Activated T-helper 1 cell treated with anti-CD3 and anti-CD28 coated beads, Interleukin-2, amount 50 U/mL, for 16 hours (primary cell): ENCODE results near the gene DOCK7.
"Not testable (repeated sequence)": the region's sequence is repeated elsewhere in the genome, so short reads cannot be mapped to it uniquely, and the experiment has no call there.

ENCODE experiments used
- DNase-seq, 2 donors: peaks; one replicate each; pipeline ENCODE4 v3.0.0-alpha.2; 2020; ENCODE audit warnings: low read depth in 1 of 2, low spot score in 1 of 2

DOCK7 gene

DNA sequence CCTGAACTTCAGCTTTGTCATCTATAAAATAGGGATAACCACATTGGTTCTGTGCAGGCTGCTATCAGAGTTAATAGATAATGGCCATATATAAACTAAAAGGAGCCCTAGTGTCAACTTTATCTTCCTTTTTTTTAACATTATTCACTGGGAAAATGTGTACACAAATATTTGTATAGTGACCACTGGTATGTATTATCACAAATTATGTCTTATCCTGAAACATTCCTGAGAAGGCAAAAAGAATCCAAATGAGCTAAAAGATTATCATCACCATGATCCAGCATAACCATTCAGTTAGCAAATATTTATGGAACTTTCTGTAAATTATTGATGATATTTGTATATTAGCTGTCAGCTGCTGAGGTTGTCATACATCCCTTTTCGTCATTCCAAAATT, 74.3 kb downstream of the DOCK7 start:
- DNase-seq = no peak

DNA sequence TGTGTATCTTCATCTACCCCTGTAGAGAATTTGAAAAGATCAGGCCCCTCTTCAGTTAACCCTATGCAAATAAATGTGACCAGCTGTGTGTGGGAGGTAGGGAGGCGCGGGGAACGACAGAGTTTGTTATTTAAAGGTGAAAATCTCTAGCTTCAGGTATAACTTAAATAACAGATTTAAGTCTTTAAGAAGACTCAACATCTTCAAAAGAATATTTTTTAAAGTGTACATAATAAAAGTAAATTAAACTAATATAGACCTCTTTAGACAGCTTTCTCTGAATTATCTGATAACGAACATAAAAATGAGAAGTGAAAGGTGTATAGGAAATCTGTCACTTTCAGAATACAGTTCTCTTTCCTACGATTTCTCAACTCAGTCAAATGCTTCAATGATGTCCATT, 74.9 kb downstream of the DOCK7 start:
- DNase-seq = no peak

DNA sequence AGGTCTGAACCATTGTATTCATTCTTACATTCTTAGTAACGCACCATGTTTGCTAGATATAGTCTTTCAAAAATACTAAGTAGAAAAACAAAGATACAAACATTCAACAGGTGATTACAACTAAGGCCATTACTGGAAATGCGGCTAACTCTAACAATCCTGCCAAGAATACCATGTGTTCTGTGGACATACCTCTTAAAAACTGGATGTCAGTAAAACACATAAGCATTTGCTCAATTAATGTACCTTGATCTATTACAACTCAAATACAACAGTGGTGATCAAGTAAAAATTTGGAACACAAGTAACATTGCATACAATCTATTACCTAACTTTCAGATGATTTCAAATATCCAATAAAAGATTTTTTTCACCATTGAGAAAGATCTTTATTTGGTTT, 75.4 kb downstream of the DOCK7 start:
- no peak for DNase-seq

DNA sequence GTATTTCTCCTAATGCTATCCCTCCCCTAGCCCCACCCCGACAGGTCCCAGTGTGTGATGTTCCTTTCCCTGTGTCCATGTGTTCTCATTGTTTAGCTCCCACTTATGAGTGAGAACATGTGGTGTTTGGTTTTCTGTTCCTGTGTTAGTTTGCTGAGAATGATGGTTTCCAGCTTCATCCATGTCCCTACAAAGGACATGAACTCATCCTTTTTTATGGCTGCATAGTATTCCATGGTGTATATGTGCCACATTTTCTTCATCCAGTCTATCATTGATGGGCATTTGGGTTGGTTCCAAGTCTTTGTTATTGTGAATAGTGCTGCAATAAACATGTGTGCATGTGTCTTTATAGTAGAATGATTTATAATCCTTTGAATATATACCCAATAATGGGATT, 77.6 kb downstream of the DOCK7 start:
- not testable (repeated sequence) for DNase-seq

DNA sequence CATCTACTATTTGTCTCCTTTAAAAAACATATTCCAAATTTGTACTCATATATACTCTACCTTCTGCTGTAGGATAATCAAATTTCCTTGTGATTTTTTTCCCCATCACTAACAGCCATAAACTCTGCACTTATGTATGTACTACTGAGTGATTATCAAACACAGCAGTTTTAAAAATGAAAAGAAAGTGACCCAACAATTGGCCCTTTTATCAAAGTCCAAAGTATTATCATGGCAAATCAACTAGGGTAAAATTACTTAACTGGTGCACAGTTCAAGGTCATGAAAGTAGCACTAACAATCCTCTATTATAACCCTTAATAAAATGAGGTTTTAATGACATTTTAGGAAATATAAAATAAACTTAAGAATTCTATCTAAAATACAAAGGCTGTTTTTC, 79.3 kb downstream of the DOCK7 start:
- DNase-seq = no peak

DNA sequence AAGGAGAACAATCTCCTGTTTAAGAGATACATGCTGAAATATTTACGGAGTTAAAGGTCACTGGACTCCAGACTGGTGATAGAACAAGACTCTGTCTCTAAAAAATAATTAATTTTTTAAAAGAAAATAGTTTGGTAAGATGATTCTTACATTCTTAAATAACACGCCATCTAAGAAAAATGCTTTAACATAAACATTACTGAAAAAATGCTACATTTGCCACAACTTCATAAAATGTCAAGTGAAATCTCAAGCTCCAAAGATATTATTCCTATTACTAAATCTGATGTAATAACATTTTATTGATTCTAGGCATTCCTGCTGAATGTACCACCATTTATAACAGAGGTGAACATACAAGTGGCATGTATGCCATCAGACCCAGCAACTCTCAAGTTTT, 86.7 kb downstream of the DOCK7 start:
- DNase-seq = no peak

DNA sequence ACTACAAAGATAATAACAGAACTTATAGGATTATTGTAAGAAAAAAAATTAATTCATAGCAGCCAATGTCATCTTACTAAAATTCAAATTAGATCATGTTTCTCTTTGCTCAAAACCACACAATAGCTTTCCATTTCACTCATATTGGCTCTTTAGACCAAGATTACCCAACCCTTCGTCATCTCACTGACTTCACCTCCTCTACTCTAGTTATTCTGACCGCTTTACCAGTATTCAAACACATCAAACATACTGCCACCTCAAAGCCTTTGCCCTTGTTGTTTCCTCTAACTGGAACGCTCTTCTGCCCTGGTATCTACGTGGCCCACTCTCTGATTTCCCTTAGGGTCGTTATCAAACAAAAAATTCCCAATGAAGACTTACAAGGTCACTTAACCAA, 89.1 kb downstream of the DOCK7 start:
- DNase-seq = no peak

DNA sequence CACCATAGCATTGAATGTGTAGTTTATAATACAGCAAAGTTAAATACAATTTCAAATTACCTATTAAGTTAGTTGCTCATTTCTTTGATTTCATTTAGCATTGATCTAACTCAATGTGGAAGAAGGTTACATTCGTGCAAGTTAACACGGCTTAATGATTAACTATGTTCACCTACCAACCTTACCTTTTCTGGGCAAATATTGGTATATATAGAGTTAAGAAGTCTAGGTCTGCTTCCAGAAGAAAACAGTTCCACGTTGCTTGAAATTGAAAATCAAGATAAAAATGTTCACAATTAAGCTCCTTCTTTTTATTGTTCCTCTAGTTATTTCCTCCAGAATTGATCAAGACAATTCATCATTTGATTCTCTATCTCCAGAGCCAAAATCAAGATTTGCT, 90.9 kb downstream of the DOCK7 start, which contains the start of gene ANGPTL3:
ANGPTL3 (plus strand) TSS at position 240 of the 400 bp plus-strand sequence; CDS start at position 287, 47 bp downstream.
- DNase-seq = no peak

DNA sequence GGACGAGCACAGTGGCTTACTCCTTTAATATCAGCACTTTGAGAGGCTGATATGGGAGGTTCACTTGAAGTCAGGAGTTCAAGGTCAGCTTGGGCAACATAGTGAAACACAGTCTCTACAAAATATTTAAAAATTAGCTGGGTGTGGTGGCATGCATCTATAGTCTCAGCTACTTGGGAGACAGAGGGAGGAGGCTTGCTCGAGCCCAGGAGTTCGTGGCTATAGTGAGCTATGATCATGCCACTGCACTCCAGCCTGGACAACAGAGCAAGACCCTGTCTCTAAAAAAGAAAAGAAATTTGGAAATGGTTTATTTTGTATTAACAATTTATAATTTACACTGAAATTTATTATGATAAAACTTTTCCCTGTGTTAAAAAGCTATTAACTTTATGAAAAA, 92.5 kb downstream of the DOCK7 start:
- no peak for DNase-seq

DNA sequence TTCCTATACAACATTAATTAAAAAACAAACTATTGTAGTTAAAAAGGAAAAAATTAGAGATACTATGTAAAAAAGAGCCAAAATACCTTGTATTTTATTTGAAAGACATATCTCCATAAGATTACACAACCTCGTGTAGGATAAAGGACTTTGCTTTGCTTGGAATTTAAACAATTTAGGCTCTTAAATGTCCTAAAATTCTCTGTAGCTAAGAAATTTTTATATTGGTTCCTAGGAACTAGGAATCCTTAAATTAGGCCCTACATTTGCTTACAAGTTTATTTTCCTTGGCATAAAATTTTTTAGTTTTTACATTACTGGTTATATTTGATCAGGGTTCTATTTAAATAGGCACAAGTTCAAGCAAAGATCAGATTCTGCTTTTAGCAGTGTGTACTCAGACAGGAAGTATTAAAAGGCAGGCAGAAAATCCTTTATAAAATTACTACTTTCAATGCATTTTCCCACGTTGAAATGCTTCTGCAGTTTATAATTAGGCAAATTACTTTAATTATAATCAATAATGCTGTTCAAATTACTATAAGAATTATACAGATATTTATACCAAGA, 94.3 kb downstream of the DOCK7 start:
- no peak for DNase-seq

DNA sequence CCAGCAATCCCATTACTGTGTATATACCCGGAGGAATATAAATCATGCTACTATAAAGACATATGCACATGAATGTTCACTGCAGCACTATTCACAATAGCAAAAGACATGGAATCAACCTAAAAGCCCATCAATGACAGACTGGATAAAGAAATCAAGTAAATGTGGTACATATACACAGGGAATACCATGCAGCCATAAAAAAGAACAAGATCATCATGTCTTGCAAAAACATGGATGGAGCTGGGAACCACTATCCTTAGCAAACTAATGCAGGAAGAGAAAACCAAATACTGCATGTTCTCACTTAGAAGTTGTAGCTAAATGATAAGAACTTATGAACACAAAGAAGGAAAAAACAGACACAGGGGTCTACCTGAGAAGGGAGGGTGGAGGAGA, 97.2 kb downstream of the DOCK7 start:
- no peak for DNase-seq

DNA sequence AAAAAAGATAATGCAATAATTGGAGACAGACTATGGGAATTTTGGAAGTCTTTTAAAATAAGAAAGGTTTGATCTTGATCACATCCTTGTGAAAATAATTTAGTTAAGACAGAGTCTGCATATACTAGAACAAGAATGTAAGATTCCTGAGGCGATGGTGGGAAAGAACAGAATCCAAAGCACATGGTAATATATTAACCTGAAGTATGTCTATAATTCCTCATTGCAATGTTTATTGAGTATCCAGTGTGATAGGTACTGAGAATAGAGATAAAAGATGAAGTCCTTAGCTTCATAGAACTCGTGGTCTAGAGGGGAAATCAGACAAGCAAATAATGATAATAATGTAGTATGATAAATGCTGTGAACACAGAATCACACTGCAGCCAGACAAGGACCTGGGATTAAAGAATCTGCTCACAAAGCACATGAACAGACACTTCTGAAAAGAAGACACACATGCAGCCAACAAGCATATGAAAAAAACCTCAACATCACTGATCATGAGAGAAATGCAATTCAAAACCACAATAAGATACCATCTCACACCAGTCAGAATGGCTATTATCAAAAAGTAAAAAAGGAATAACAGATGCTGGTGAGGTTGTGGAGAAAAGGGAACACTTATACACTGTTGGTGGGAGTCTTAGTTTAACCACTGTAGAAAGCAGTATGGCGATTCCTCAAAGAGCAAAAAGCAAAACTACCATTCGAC, 97.8 kb downstream of the DOCK7 start:
- DNase-seq = no peak

DNA sequence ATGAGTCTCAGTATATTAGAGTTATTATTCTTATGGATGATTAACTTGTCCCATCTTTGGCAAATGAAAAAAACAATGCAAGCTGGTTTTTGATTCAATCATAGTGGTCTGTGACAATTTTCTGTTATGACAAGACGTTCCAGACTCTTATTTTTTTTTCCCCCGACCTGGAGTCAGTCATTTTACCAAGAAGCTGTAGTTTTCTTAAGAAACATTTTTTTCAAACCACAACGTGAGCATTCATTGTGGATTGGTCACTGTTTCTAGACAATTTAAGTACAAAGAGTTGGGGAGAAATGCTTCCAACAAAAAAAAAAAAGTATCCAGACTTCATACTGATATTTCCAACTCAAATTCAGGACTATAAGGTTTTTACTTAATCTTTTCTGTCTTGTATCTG, 98.9 kb downstream of the DOCK7 start:
- no peak for DNase-seq

DNA sequence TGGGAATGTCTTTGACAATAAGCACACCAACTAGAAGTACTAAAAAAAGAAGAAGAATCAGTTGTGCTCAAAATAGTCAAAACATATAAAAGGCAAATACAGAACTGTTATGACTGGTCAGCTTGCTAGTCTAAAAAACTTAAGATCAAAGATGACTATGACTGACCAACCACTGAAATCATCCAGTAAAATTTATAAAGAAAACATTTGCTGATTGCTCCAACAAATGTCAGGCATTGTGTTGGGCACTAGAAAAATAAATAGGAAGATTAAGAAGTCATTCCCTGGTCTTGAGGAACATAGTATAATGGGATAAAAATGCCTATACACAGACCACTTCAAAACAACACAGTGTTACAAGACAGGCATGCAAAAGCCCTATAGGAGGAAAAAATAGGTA, 100.2 kb downstream of the DOCK7 start:
- no peak for DNase-seq

DNA sequence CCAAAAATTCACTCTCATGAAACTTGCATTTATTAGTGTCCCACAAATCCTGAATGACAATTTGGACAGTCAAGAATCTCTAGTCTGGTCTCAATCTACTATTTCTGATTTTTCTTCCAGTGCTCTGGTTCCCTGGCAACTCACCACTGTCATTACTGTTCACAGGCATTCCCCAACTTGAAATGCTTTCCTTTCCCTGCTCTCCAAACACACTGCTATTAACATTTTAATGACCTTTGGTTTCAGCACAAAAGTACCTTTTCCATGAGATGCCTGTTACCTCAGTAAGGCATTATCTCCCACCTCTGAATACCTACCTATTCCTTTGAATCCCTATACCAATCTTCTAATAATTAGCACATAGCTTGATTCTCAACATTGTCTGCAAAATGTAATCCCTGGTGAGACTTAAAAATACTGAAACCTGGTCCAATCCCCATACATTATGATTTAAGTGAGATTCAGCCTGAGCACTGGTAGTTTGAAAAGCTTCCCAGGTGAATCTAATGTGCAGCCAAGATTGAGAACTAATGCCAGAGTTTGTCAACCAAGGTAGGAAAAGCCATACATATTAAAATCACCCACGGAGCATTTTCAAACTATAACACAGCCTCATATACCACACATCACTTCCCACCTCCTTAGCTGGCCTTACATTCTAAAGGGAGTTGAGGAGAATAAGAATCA, 102.6 kb downstream of the DOCK7 start:
- DNase-seq = no peak

DNA sequence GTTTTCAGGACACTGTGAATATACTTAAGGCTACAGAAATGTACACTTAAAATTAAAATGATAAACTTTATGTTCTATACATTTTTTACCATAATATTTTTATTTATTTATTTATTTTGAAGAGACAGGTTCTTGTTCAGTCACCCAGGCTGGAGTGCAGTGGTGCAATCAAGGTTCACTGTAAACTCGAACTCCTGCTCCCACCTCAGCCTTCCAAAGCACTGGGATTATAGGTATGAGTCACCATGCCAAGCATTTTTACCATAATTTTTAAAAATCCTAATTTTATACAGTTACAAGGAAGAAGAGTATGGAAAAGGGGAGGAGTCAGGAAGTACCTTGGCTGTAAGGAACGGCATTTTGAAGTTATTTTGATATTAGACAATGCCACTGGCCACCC, 114.5 kb downstream of the DOCK7 start:
- DNase-seq = no peak

DNA sequence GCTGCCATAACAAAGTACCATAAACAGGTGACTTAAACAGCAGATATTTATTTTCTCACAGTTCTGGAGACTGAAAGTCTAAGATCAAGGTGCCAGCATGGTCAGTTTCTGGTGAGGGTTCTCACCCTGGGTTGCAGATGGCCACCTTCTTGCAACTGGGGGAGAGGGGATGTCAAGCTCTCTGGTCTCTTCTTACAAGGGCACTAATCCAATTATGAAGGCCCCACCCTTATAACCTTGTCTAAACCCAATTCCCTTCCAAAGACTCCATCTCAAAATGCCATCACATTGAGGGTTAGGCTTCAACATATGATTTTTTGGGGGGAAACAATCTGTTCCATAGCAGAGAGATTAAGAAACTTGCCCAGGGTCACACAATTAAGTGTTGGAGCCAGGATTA, 115.7 kb downstream of the DOCK7 start:
- no peak for DNase-seq

DNA sequence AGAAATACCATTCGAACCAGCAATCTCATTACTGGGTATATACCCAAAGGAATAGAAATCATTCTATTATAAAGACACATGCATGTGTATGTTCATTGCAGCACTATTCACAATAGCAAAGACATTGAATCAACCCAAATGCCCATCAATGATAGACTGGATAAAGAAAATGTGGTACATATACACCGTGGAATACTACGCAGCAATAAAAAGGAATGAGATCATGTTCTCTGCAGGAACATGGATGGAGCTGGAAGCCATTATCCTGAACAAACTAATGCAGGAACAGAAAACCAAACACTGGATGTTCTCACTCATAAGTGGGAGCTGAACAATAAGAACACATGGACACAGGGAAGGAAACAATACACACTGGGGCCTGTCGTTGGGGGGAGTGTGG, 116.7 kb downstream of the DOCK7 start:
- not testable (repeated sequence) for DNase-seq

DNA sequence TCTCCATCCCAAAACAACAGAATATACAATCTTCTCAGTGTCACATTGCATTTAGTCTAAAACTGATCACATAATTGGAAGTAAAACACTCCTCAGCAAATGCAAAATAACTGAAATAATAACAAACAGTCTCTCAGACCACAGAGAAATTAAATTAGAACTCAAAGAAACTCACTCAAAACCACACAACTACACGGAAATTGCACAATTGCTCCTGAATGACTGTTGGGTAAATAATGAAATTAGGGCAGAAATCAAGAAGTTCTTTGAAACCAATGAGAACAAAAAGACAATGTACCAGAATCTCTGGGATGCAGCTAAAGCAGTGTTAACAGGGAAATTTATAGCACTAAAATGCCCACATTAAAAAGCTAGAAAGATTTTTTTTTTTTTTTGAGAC, 120.3 kb downstream of the DOCK7 start:
- DNase-seq = not testable (repeated sequence)

DNA sequence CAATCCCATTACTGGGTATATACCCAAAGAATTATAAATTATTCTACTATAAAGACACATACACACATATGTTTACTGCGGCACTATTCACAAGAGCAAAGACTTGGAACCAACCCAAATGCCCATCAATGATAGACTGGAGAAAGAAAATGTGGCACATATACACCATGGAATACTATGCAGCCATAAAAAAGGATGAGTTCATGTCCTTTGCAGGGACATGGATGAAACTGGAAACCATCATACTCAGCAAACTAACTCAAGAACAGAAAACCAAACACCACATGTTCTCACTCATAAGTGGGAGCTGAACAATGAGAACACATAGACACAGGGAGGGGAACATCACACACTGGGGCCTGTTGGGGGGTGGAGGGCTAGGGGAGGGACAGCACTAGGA, 121.0 kb downstream of the DOCK7 start:
- DNase-seq = not testable (repeated sequence)

DNA sequence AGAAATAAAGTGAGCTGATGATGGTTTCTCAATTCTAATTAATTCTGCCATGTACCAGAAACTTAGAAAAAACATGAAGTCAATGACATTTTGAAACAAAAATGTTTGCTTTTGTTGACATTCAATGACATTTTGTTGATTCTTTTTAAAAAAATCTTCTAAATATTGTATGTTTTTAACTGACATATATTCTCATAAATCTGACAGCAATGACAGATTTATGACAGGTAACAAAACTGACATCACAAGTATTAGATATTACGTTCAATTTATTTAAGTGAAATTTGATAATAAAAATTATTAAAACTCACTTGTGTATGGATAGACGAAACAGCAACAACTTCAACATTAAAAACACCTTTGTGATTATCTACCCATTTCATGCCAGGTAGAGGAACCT, 126.9 kb downstream of the DOCK7 start:
- DNase-seq = no peak

DNA sequence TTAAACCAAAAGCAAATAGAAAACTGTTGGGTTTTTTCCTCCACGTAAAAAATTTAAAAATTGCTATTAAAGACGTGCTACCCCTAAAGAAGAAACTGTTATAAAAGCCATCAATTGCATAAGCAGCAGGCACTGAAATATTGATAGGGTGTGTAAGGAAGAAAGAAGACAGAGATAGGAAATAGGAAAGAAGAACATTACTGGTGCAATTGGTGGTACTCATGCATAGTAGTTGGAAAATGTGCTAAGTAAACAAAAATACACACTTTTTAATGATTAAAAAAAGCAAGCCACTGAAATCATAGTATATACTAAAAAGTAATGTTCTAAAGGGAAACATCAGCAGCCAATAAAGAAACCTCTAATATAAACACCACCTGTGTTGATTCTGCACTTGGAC, 143.6 kb downstream of the DOCK7 start:
- no peak for DNase-seq

DNA sequence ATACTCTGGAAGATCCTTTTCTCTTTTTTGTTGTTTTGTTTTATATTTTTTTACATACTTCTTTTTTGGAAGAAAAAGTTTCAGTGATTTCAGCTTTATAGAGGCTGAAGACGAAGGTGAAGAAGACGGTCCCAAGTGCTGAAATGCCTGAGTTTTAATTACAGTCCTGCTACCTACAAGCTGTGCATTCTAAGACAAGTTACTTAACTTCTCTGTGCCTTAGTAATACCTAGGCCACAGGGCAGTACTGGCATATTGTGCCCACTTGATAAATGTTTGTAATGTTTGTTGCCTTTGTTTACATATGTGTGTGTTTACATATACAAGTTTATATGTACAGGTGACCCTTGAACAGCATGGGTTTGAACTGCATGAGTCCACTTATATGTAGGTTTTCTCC, 147.1 kb downstream of the DOCK7 start:
- no peak for DNase-seq
